ENCODE results near the gene BCL2A1.
"Not testable (repeated sequence)": the region's sequence is repeated elsewhere in the genome, so short reads cannot be mapped to it uniquely, and the experiment has no call there.

The BCL2A1 gene

GRCh38 chr15:79957741-79958140 is 13.3 kb downstream of the BCL2A1 start:
- DNase-seq (ENCODE audit: low spot score), result no peak

GRCh38 chr15:79956354-79956939 is 14.5 kb downstream of the BCL2A1 start:
- peak; percentile 37 for DNase-seq (ENCODE audit: low spot score)

GRCh38 chr15:79954661-79955060 is 16.3 kb downstream of the BCL2A1 start:
- DNase-seq (ENCODE audit: low spot score), result no peak

GRCh38 chr15:79953951-79954444 is 17.0 kb downstream of the BCL2A1 start:
- no peak for DNase-seq (ENCODE audit: low spot score)

GRCh38 chr15:79952329-79952728 is 18.7 kb downstream of the BCL2A1 start:
- no peak for DNase-seq (ENCODE audit: low spot score)

- DNase-seq (ENCODE audit: low spot score), result no peak
Measured at GRCh38 chr15:79950247-79950646, 20.7 kb downstream of the BCL2A1 start.

- no peak for DNase-seq (ENCODE audit: low spot score)
Measured at GRCh38 chr15:79948761-79949160, 22.2 kb downstream of the BCL2A1 start.

- no peak for DNase-seq (ENCODE audit: low spot score)
Measured at GRCh38 chr15:79948095-79948695, 22.8 kb downstream of the BCL2A1 start.

GRCh38 chr15:79947009-79947408 is 24.0 kb downstream of the BCL2A1 start:
- DNase-seq (ENCODE audit: low spot score), result no peak

GRCh38 chr15:79944622-79945021 is 26.4 kb downstream of the BCL2A1 start:
- DNase-seq (ENCODE audit: low spot score), result no peak

- DNase-seq (ENCODE audit: low spot score), result no peak
Measured at GRCh38 chr15:79943820-79944219, 27.2 kb downstream of the BCL2A1 start.

GRCh38 chr15:79942741-79943481 is 28.1 kb downstream of the BCL2A1 start:
- no peak for DNase-seq (ENCODE audit: low spot score)

- DNase-seq (ENCODE audit: low spot score), result no peak
Measured at GRCh38 chr15:79939399-79939798, 31.6 kb downstream of the BCL2A1 start.

GRCh38 chr15:79938143-79938542 is 32.9 kb downstream of the BCL2A1 start:
- DNase-seq (ENCODE audit: low spot score), result no peak

GRCh38 chr15:79935556-79936201 is 35.3 kb downstream of the BCL2A1 start:
- DNase-seq (ENCODE audit: low spot score), result not testable (repeated sequence)

- DNase-seq (ENCODE audit: low spot score), result no peak
Measured at GRCh38 chr15:79933231-79933630, 37.8 kb downstream of the BCL2A1 start.

- DNase-seq (ENCODE audit: low spot score), result no peak
Measured at GRCh38 chr15:79932447-79932846, 38.5 kb downstream of the BCL2A1 start.

- no peak for DNase-seq (ENCODE audit: low spot score)
Measured at GRCh38 chr15:79930516-79930915, 40.5 kb downstream of the BCL2A1 start.

- DNase-seq (ENCODE audit: low spot score), result no peak
Measured at GRCh38 chr15:79929412-79929811, 41.6 kb downstream of the BCL2A1 start.

GRCh38 chr15:79926116-79926515 is 44.9 kb downstream of the BCL2A1 start:
- not testable (repeated sequence) for DNase-seq (ENCODE audit: low spot score)

GRCh38 chr15:79924379-79924778 is 46.6 kb downstream of the BCL2A1 start:
- no peak for DNase-seq (ENCODE audit: low spot score)

- DNase-seq (ENCODE audit: low spot score), result peak; percentile 99
Measured at GRCh38 chr15:79923515-79924169, 47.4 kb downstream of the BCL2A1 start.
